ENCODE data around the gene APCDD1. TPM values are rescaled to one million over a fixed set of nuclear protein-coding genes. Genes with fewer than 3 reads are reported as not detected.

Gene APCDD1
- total RNA-seq, 1 experiment from 2014 or later = not detected

DNA sequence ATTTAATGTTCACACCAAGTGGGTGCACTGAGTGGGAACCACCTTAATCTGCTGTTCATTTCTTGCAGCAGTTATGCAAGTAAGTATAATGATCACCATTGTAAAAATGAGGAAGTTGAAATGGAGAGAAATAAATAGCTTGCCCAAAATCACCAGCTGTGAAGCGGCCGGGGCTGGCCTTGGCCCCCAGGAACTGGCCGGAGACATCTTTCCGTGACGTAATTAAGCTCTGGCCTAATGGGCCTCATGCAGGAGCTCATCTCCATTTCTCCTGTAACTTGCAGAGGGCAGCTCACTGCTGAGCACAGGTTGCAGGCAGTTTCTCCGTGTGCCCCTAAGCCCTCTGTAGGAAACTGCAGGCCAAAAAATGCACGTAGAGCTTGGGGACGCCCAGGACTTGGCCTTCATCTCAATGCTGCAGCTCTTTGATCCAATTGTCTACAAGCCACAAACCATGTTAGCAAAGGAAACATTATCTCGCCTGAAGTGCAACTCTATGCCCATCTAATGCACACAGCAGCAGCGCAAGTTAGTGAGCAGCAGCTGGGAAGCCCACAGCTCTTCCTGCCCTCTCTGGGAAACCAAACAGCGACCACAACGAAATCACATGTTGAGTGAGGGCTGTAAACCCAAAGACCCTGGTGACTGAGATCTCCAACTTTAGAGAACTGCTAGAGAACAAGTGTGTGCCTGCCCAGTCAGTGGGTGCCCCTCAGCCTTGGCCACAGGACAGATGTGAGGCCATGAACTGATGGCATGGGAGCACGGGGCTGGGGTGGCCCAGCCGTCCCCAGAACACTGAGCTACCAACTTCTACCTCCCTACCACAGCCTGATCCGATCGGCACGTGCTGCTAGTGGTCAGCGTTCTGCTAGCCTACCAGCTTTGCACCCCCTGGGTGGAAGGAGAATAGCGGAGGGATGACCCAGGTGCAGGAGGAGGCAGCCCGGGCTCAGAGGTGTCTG lies 28.8 kb downstream of the APCDD1 start:
- H3K27ac ChIP-seq (ENCODE audit: low read depth, low read length) = no peak overlapping the region
- no peaks in the 10 kb centered on the region for H3K9me3 ChIP-seq (ENCODE audit: control insufficient read depth in 1 of 2, insufficient read depth in 1 of 2, low read depth in 1 of 2, low read length in 2 of 2)
- H2AFZ ChIP-seq (ENCODE audit: low read depth, low read length, poor library complexity, severe bottlenecking) = no peak overlapping the region
- no peaks in the 10 kb centered on the region for H4K20me1 ChIP-seq (ENCODE audit: insufficient read depth)
- ChIA-PET POLR2A (no interaction called here), CTCF (no interaction called here), RAD21 (ENCODE audit: low non-redundant PET in 1 of 2, low total read pairs in 2 of 2, uncharacterized antibody in 2 of 2, unreplicated experiment in 2 of 2) (no interaction called here)
- no peak for DNase-seq (ENCODE audit: low read depth, low spot score)
- no peak overlapping the region for H3K9ac ChIP-seq (ENCODE audit: low read length)
- TF ChIP-seq POLR2A (IDR thresholded peaks at IDR 0.05; ENCODE audit: borderline replicate concordance, extremely low read depth, insufficient read depth, insufficient read length) = no peak
- TF ChIP-seq SP1 (IDR thresholded peaks at IDR 0.05; ENCODE audit: low read depth) = no peak
- TF ChIP-seq REST (IDR thresholded peaks at IDR 0.05; ENCODE audit: low read depth) = no peak
- no peak for TF ChIP-seq ZFX (IDR thresholded peaks at IDR 0.05)
- no peak for TF ChIP-seq JUND (IDR thresholded peaks at IDR 0.05)
- no peak for TF ChIP-seq POLR2AphosphoS5 (IDR thresholded peaks at IDR 0.05; ENCODE audit: low read depth, low read length)
- no peak for TF ChIP-seq SIN3A (IDR thresholded peaks at IDR 0.05; ENCODE audit: low read depth)
- no peaks in the 10 kb centered on the region for H3K79me2 ChIP-seq (ENCODE audit: insufficient read depth, low read length)
- no peaks in the 10 kb centered on the region for H3K36me3 ChIP-seq (ENCODE audit: control insufficient read depth in 1 of 2, insufficient read depth in 2 of 2, low read length in 2 of 2)
- intact Hi-C loops (cut with micrococcal nuclease) = no loop called here
- no TSS peak for BruUV-seq (replicated peaks)
- H3K4me3 ChIP-seq (replicated peaks in 1 of 2; ENCODE audit: low read depth in 1 of 2, low read length in 2 of 2) = no peak overlapping the region
- no peak overlapping the region for H3K4me2 ChIP-seq (ENCODE audit: low read length)
- no peak for ATAC-seq
- H3K27me3 ChIP-seq (ENCODE audit: insufficient read depth, low read length) = peaks cover 33% of the 10 kb centered on the region; the same call in 1 of the 2 replicates
- no peaks in the 10 kb centered on the region for H3K9me2 ChIP-seq (ENCODE audit: insufficient read depth)
- no peaks in the 10 kb centered on the region for H3K4me1 ChIP-seq (ENCODE audit: control insufficient read depth in 1 of 2, insufficient read depth in 2 of 2, low read length in 2 of 2)
